HepG2 (cell line): ENCODE data around the gene QRFPR. TPM values are rescaled to one million over a fixed set of nuclear protein-coding genes. Genes with fewer than 3 reads are reported as not detected.

Source experiments
- ATAC-seq: fragments of 200-7000 bp; cut with Tn5 transposase; 3 replicates; pipeline ENCODE4 v1.9.1; 2020; ENCODE audit warnings: mild to moderate bottlenecking, moderate library complexity
- BruUV-seq: library from RNA; stranded (reverse); fragments of 400-500 nt; replicated peaks from 2 replicates; lab custom pipeline; 2021; lab: Mats Ljungman, UMichigan
- CTCF ChIA-PET: fragments of 300-600 bp; formaldehyde crosslinking; extraction: SDS; loops from one replicate; lab custom pipeline; 2021; ENCODE audit warnings: low total read pairs, inconsistent platforms, low intra/inter-chr PET ratio; lab: Yijun Ruan, JAX
- POLR2A ChIA-PET: fragments of 350-600 bp; sonication (Branson Sonifier 250); formaldehyde crosslinking; loops from one replicate; lab custom pipeline; 2020; ENCODE audit warnings: antibody characterized with exemption, inconsistent platforms; lab: Yijun Ruan, JAX
- DNase-seq: peaks from one replicate; pipeline ENCODE4 v3.0.0-alpha.2; 2015; ENCODE audit warnings: low spot score
- FAIRE-seq: peaks from 3 replicates; lab custom pipeline; 2011; peaks lifted over from hg19 to GRCh38; lab: Jason Lieb, UNC
- H2AFZ ChIP-seq: one replicate; pipeline ENCODE4 v1.6.1; 2011; ENCODE audit warnings: low read length, inconsistent platforms
- H3K27ac ChIP-seq: fragments of 300-600 bp; 3 replicates; pipeline ENCODE4 v1.8.0; 2011; ENCODE audit warnings: mixed run types, mild to moderate bottlenecking, mixed read lengths, low read length, inconsistent platforms; ENCODE audit not compliant: insufficient read depth; ENCODE audit errors: extremely low read length
- H3K27me3 ChIP-seq, 2 experiments: fragments of 200-600 bp in 1 of 2; 2 replicates in 1 of 2; 3 replicates in 1 of 2; pipeline versions ENCODE4 v1.6.0 to v1.8.0; 2011; ENCODE audit warnings: low read length in 2 of 2, mild to moderate bottlenecking in 2 of 2, moderate library complexity in 2 of 2, inconsistent platforms in 1 of 2; ENCODE audit not compliant: insufficient read depth in 2 of 2, control insufficient read depth in 1 of 2
- H3K36me3 ChIP-seq, 2 experiments: fragments of 200-600 bp in 1 of 2; replicated peaks in 1 of 2; 2 replicates in 1 of 2; 3 replicates in 1 of 2; pipeline versions ENCODE4 v1.5.1 to v1.8.0; 2011; ENCODE audit warnings: low read length in 2 of 2, inconsistent platforms in 1 of 2; ENCODE audit not compliant: insufficient read depth in 2 of 2, control insufficient read depth in 1 of 2
- H3K4me1 ChIP-seq: 2 replicates; pipeline ENCODE4 v1.5.1; 2012; ENCODE audit warnings: low read length, inconsistent platforms; ENCODE audit not compliant: insufficient read depth
- H3K4me2 ChIP-seq: 2 replicates; pipeline ENCODE4 v1.6.0; 2011; ENCODE audit warnings: low read depth, low read length, inconsistent platforms
- H3K4me3 ChIP-seq, 3 experiments: fragments of 200-600 bp in 1 of 3; sonication (generic), shearing (Covaris generic) in 1 of 3; replicated peaks in 1 of 3; 2 replicates each; pipeline ENCODE4 v1.5.1; 2011 to 2016; ENCODE audit warnings: low read length in 3 of 3, inconsistent platforms in 2 of 3, low read depth in 2 of 3, mild to moderate bottlenecking in 2 of 3, control low read depth in 1 of 3, mixed read lengths in 1 of 3; ENCODE audit not compliant: insufficient read depth in 1 of 3
- H3K79me2 ChIP-seq: one replicate; pipeline ENCODE4 v1.6.1; 2011; ENCODE audit warnings: low read length, inconsistent platforms; ENCODE audit not compliant: insufficient read depth
- H3K9ac ChIP-seq: 2 replicates; pipeline ENCODE4 v1.6.0; 2011; ENCODE audit warnings: mild to moderate bottlenecking, low read depth, low read length, inconsistent platforms; ENCODE audit not compliant: insufficient read depth
- H3K9me3 ChIP-seq: 2 replicates; pipeline ENCODE4 v1.5.1; 2012; ENCODE audit warnings: mild to moderate bottlenecking, low read length
- H4K20me1 ChIP-seq: 2 replicates; pipeline ENCODE4 v1.6.0; 2011; ENCODE audit warnings: inconsistent platforms, mild to moderate bottlenecking, low read length, moderate library complexity; ENCODE audit not compliant: insufficient read depth
- ARID2 ChIP-seq: sonication (generic); formaldehyde crosslinking; IDR thresholded peaks from 2 replicates; pipeline ENCODE4 v1.8.1; 2022; ENCODE audit warnings: mild to moderate bottlenecking, missing genetic modification reagents, borderline replicate concordance
- DR1 ChIP-seq: sonication (generic); formaldehyde crosslinking; IDR thresholded peaks from 2 replicates; pipeline ENCODE4 v1.8.0; 2021; ENCODE audit warnings: mild to moderate bottlenecking, missing genetic modification reagents, inconsistent platforms
- EEA1 ChIP-seq: sonication (generic); formaldehyde crosslinking; IDR thresholded peaks from 2 replicates; pipeline ENCODE4 v1.5.1; 2020; ENCODE audit warnings: mild to moderate bottlenecking, missing genetic modification reagents, borderline replicate concordance
- HNF4A ChIP-seq: sonication (generic); formaldehyde crosslinking; IDR thresholded peaks from 2 replicates; pipeline ENCODE4 v1.4.0; 2020; ENCODE audit warnings: missing genetic modification reagents
- KLF12 ChIP-seq: sonication (generic); formaldehyde crosslinking; IDR thresholded peaks from 2 replicates; pipeline ENCODE4 v1.4.0; 2020; ENCODE audit warnings: missing genetic modification reagents, borderline replicate concordance
- ONECUT2 ChIP-seq: sonication (generic); formaldehyde crosslinking; IDR thresholded peaks from 2 replicates; pipeline ENCODE4 v1.4.0; 2020; ENCODE audit warnings: missing genetic modification reagents
- RELA ChIP-seq: sonication (generic); formaldehyde crosslinking; IDR thresholded peaks from 2 replicates; pipeline ENCODE4 v1.4.0; 2020; ENCODE audit warnings: missing genetic modification reagents
- ZNF274 ChIP-seq: sonication (generic); formaldehyde crosslinking; IDR thresholded peaks from 2 replicates; pipeline ENCODE4 v1.5.1; 2020; ENCODE audit warnings: mild to moderate bottlenecking, missing genetic modification reagents
- ZNF510 ChIP-seq: sonication (generic); formaldehyde crosslinking; IDR thresholded peaks from 2 replicates; pipeline ENCODE4 v1.4.0; 2020; ENCODE audit warnings: low read depth, mild to moderate bottlenecking, missing genetic modification reagents
- ZNF674 ChIP-seq: sonication (generic); formaldehyde crosslinking; IDR thresholded peaks from 2 replicates; pipeline ENCODE4 v1.5.0; 2020; ENCODE audit warnings: low read depth, mild to moderate bottlenecking, missing genetic modification reagents
- ZNF720 ChIP-seq: sonication (generic); formaldehyde crosslinking; IDR thresholded peaks from 2 replicates; pipeline ENCODE4 v1.4.0; 2020; ENCODE audit warnings: missing genetic modification reagents
- ZSCAN20 ChIP-seq: sonication (generic); formaldehyde crosslinking; IDR thresholded peaks from 2 replicates; pipeline ENCODE4 v1.4.0; 2020; ENCODE audit warnings: missing genetic modification reagents, mild to moderate bottlenecking, borderline replicate concordance
- WGBS: methylation state at CpG from one replicate; pipeline ENCODE4 v1.1.6; 2017; ENCODE audit warnings: low lambda C conversion rate; 5-methylcytosine and 5-hydroxymethylcytosine counted together
- in situ Hi-C: cut with HindIII; loops from 2 replicates; pipeline ENCODE4 v1.10.0; 2017; ENCODE audit warnings: low pct_unique_long_range_greater_than_20kb; ENCODE audit not compliant: extremely low pct_ligation_motif_present
- intact Hi-C: fragments of 100-400 bp; cut with micrococcal nuclease; formaldehyde crosslinking; loops from one replicate; pipeline ENCODE4 v1.10.0; 2022; ENCODE audit not compliant: unreplicated experiment
- polyA plus RNA-seq, 8 experiments: library from polyadenylated mRNA; depleted of rRNA in 3 of 8; stranded (reverse) in 7 of 8; unstranded in 1 of 8; fragments of >200 nt; fragmentation: Illumina TruSeq in 4 of 8; extraction: Trizol in 4 of 8; gene quantifications; 2 replicates each; pipeline versions ENCODE4 v1.2.1 to v1.2.3, GENCODE V29; 2011 to 2016; ENCODE audit warnings: low read depth in 4 of 8, missing spikeins in 1 of 8, mixed read lengths in 1 of 8; ENCODE audit not compliant: insufficient read depth in 1 of 8
- total RNA-seq, 5 experiments: library from RNA; depleted of rRNA; stranded (reverse); fragments of >200 nt; fragmentation: Illumina TruSeq; extraction: Trizol; gene quantifications; 2 replicates each; pipeline ENCODE4 v1.2.3, GENCODE V29; 2016; ENCODE audit warnings: low read depth in 1 of 5
- TF ChIP-seq, protein P1 (sequence below): sonication (generic); formaldehyde crosslinking; IDR thresholded peaks from 2 replicates; pipeline ENCODE4 v1.4.0; 2020; ENCODE audit warnings: low read depth, mild to moderate bottlenecking, missing genetic modification reagents
- TF ChIP-seq, protein P2 (sequence below): sonication (generic); formaldehyde crosslinking; IDR thresholded peaks from 2 replicates; pipeline ENCODE4 v1.5.1; 2020; ENCODE audit warnings: missing genetic modification reagents, mild to moderate bottlenecking, borderline replicate concordance
- TF ChIP-seq, protein P3 (sequence below): sonication (generic); formaldehyde crosslinking; IDR thresholded peaks from 2 replicates; pipeline ENCODE4 v1.5.1; 2020; ENCODE audit warnings: mild to moderate bottlenecking, missing genetic modification reagents
- TF ChIP-seq, protein P4 (sequence below): sonication (generic); formaldehyde crosslinking; IDR thresholded peaks from 2 replicates; pipeline ENCODE4 v1.8.1; 2022; ENCODE audit warnings: mild to moderate bottlenecking, missing genetic modification reagents

The QRFPR gene
- total and polyA plus RNA-seq, 2 of the 13 experiments (the other 11 are each of a cell fraction or from before 2014, with no cell fraction given), result not detected

DNA sequence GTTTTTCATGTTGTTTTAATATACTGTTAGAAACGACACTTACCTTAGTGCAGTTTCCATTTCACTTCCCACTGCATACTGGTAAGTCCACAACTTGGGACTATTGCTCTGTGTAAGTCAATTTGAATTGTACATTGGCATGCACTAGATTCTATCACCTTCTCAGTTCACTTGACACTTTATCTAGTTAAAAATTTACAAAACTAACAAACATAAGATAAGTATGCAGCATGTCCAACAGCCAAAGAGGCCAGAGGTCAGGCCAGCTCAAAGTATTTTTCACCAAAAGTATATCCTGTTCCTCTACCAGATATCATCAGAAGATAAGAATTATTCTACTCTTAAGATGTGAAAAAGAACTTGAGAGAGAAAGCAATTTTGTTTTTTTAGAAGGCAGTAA is 75.9 kb downstream of the QRFPR start (continued):
- TF ChIP-seq KLF12 (no peak), RELA (CRISPR knock-in tag) (no peak), EEA1 (CRISPR knock-in tag) (no peak), ONECUT2 (CRISPR knock-in tag) (no peak)
- TF ChIP-seq, protein P1, sequence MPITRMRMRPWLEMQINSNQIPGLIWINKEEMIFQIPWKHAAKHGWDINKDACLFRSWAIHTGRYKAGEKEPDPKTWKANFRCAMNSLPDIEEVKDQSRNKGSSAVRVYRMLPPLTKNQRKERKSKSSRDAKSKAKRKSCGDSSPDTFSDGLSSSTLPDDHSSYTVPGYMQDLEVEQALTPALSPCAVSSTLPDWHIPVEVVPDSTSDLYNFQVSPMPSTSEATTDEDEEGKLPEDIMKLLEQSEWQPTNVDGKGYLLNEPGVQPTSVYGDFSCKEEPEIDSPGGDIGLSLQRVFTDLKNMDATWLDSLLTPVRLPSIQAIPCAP (CRISPR knock-in tag), result no peak
- TF ChIP-seq, protein P2, sequence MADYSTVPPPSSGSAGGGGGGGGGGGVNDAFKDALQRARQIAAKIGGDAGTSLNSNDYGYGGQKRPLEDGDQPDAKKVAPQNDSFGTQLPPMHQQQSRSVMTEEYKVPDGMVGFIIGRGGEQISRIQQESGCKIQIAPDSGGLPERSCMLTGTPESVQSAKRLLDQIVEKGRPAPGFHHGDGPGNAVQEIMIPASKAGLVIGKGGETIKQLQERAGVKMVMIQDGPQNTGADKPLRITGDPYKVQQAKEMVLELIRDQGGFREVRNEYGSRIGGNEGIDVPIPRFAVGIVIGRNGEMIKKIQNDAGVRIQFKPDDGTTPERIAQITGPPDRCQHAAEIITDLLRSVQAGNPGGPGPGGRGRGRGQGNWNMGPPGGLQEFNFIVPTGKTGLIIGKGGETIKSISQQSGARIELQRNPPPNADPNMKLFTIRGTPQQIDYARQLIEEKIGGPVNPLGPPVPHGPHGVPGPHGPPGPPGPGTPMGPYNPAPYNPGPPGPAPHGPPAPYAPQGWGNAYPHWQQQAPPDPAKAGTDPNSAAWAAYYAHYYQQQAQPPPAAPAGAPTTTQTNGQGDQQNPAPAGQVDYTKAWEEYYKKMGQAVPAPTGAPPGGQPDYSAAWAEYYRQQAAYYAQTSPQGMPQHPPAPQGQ (CRISPR knock-in tag), result no peak

DNA sequence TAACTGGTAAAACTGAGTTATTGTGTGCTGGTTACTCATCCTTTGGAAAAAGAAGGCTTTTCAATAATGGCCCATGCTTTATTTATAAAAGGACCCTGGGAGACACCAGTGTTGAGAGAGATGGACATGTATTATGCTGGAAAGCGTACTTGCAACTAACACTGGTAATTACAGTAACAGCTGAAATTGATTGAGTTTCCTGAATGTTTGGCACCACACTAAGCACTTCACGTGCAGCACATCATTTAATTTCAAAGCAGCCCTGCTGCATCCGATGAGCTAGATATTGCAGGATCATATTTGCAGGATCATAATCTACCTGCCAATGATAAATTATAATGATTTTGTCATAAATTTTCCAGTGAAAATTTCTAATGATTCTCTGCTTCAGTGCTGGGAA is 81.5 kb downstream of the QRFPR start:
- TF ChIP-seq ZNF510 (CRISPR knock-in tag) (no peak), ARID2 (CRISPR knock-in tag) (no peak), ZNF720 (CRISPR knock-in tag) (no peak), DR1 (no peak), ZNF274 (CRISPR knock-in tag) (no peak), HNF4A (CRISPR knock-in tag) (no peak), ZNF674 (CRISPR knock-in tag) (no peak), ZSCAN20 (no peak)
- TF ChIP-seq, protein P3, sequence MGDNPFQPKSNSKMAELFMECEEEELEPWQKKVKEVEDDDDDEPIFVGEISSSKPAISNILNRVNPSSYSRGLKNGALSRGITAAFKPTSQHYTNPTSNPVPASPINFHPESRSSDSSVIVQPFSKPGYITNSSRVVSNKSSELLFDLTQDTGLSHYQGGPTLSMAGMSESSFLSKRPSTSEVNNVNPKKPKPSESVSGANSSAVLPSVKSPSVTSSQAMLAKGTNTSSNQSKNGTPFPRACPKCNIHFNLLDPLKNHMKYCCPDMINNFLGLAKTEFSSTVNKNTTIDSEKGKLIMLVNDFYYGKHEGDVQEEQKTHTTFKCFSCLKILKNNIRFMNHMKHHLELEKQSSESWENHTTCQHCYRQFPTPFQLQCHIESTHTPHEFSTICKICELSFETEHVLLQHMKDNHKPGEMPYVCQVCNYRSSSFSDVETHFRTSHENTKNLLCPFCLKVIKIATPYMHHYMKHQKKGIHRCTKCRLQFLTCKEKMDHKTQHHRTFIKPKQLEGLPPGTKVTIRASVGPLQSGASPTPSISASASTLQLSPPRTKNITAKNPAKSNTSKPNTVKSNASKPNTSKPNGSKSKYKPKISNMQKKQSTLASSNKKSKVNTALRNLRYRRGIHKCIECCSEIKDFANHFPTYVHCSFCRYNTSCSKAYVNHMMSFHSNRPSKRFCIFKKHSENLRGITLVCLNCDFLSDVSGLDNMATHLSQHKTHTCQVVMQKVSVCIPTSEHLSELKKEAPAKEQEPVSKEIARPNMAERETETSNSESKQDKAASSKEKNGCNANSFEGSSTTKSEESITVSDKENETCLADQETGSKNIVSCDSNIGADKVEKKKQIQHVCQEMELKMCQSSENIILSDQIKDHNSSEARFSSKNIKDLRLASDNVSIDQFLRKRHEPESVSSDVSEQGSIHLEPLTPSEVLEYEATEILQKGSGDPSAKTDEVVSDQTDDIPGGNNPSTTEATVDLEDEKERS (CRISPR knock-in tag), result no peak
- TF ChIP-seq, protein P4, sequence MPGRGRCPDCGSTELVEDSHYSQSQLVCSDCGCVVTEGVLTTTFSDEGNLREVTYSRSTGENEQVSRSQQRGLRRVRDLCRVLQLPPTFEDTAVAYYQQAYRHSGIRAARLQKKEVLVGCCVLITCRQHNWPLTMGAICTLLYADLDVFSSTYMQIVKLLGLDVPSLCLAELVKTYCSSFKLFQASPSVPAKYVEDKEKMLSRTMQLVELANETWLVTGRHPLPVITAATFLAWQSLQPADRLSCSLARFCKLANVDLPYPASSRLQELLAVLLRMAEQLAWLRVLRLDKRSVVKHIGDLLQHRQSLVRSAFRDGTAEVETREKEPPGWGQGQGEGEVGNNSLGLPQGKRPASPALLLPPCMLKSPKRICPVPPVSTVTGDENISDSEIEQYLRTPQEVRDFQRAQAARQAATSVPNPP (CRISPR knock-in tag), result no peak
- Histone ChIP-seq H3K4me1 (no peaks in the 10 kb centered on the region), H2AFZ (no peak overlapping the region), H3K4me2 (no peak overlapping the region), H3K4me3 (no peak overlapping the region), H3K79me2 (no peaks in the 10 kb centered on the region), H3K9me3 (no peaks in the 10 kb centered on the region), H3K27ac (no peak overlapping the region), H3K9ac (no peak overlapping the region), H3K27me3 (no peaks in the 10 kb centered on the region), H3K36me3 (no peaks in the 10 kb centered on the region), H4K20me1 (no peaks in the 10 kb centered on the region)
- ATAC-seq (no peak), DNase-seq (no peak), FAIRE-seq (no peak)
- ChIA-PET POLR2A (no interaction called here), CTCF (no interaction called here)
- BruUV-seq, result no TSS peak
- 5% methylated on average over 3 of the region's 3 CpGs for WGBS
- in situ Hi-C loops, result no loop called here
- intact Hi-C loops, result no loop called here
